Left renal pelvis (tissue), 4 donors: ENCODE data around the gene PHYH. TPM values are rescaled to one million over a fixed set of nuclear protein-coding genes. Genes with fewer than 3 reads are reported as not detected.
"Not testable (repeated sequence)": the region's sequence is repeated elsewhere in the genome, so short reads cannot be mapped to it uniquely, and the experiment has no call there.

Experiments used
- DNase-seq, 4 donors: peaks; one replicate each; pipeline ENCODE4 v3.0.0-alpha.2; 2013; ENCODE audit warnings: low read depth in 4 of 4, low spot score in 3 of 4
- polyA plus RNA-seq, 4 donors: library from polyadenylated mRNA; unstranded; fragments of 120-200 nt; gene quantifications; one replicate each; pipeline ENCODE4 v1.2.1, GENCODE V29; 2013; ENCODE audit not compliant: insufficient read length in 4 of 4

PHYH gene
- polyA plus RNA-seq, 4 donors, result 24.4 to 48.6 (median 30.1) TPM

GRCh38 chr10:13322615-13323148 lies 22.8 kb upstream of the PHYH start:
- DNase-seq, result no peak

- no peak for DNase-seq
Observed at GRCh38 chr10:13321576-13321975, 21.7 kb upstream of the PHYH start.

GRCh38 chr10:13319166-13319565 lies 19.3 kb upstream of the PHYH start:
- no peak for DNase-seq

- no peak for DNase-seq
Observed at GRCh38 chr10:13317474-13317873, 17.6 kb upstream of the PHYH start.

- DNase-seq, result no peak
Observed at GRCh38 chr10:13316635-13317311, 16.9 kb upstream of the PHYH start.

GRCh38 chr10:13315361-13315760 lies 15.5 kb upstream of the PHYH start:
- DNase-seq, result no peak

- no peak for DNase-seq
Observed at GRCh38 chr10:13311177-13311575, 11.3 kb upstream of the PHYH start.

DNA sequence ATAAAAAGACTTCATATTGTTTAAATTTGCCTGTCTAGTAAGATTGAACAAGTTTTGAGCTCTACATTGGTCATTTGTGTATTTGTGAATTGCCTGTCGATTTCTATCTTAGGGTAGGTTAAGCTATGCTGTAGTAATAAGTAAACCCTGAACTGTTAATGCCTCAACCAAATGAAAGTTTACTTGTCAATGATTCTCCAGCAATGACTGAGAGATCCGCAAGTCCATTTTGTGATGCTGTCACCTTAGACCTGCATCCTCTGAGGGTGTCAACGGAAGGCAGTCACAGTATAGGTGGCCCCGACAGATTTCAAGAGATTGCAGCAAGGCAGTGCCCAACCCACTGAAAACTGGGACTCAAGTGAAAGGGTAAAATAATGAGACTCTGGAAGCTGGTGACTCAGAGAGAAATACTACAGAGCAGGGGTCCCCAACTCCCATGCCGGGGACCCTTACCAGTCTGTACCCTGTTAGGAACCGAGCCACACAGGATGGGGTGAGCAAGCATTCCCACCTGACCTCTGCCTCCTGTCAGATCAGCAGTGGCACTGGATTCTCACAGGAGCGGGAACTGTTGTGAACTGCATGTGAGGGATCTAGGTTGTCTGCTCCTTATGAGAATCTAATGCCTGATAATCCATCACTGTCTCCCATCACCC lies 10.8 kb upstream of the PHYH start:
- no peak for DNase-seq

- DNase-seq, result no peak
Observed at GRCh38 chr10:13309792-13310191, 9.9 kb upstream of the PHYH start.

DNA sequence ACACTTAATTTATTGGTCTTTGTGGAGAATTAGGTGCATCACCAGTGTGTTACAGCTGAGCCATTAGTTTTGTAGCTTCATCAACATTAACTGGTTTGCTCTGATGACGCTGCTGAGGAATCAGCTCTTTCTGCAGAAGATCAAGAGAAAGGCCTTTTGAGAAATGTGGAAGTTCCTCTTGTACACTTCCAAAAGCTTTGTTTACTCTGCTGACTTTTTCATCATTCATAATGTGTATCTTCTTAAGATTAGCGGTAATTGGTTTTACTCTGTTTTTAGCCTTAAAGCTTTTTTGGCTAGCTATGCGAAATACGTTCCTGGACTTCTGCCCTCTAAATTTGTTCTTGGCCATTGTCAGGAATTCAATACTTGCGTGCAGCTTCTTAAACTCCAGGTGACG lies 8.2 kb upstream of the PHYH start:
- DNase-seq, result no peak

- no peak for DNase-seq
Observed at GRCh38 chr10:13306103-13306502, 6.2 kb upstream of the PHYH start.

GRCh38 chr10:13302821-13303555 lies 3.1 kb upstream of the PHYH start:
- DNase-seq, result no peak

DNA sequence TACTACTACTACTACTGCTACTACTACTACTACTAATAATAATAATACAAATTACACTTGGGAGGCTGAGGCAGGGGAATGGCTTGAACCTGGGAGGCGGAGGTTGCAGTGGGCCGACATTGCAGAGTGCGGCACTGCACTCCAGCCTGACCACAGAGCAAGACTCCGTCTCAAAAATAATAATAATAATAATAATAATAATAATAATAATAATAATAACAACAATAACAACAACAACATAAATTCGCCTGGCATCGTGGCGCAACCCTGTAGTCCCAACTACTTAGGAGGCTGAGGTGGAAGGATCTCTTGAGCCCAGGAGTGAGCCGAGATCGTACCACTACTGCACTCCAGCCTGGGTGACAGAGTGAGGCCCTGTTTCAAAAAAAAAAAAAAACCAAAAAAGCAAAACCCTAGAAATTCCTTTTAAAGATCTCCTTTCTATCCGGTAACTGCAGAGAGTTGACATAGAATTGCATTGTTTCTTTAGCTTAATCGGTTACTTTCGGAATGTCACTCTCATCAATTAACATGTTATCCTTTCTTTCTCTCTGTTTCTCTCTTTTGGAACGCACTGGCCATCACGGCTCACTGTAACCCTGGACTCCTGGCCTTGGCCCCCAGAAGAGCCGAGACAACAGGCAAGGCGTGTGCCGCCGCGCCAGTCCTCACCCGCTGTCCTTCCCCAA lies 972 bp downstream of the PHYH start:
- no peak for DNase-seq

- DNase-seq, result no peak
Observed at GRCh38 chr10:13296476-13296875, 3.4 kb downstream of the PHYH start.

- DNase-seq, result no peak
Observed at GRCh38 chr10:13294784-13295183, 5.1 kb downstream of the PHYH start.

- DNase-seq, result no peak
Observed at GRCh38 chr10:13291821-13292773, 7.8 kb downstream of the PHYH start.

DNA sequence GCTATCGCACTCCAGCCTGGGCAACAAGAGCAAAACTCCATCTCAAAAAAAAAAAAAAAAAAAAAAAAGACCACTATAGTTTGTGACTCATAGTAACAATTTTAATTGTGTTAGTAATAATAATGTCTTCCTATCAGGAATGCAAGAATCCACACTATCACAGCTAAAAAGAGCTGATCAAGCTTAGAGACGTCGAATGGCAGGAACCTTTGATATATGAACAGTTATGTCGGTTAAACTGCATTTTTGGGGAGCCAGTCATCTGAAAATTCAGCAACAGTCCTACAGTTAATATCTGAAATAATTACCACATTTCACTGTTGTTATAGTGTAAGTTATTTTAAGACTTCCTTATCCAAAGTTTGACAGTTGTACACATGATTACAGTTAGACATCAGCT lies 8.8 kb downstream of the PHYH start:
- no peak for DNase-seq

- DNase-seq, result no peak
Observed at GRCh38 chr10:13284050-13284449, 15.8 kb downstream of the PHYH start.

- not testable (repeated sequence) for DNase-seq
Observed at GRCh38 chr10:13282348-13282747, 17.5 kb downstream of the PHYH start.
